Nephron progenitor cell (in vitro differentiated cells): ENCODE results near the gene PHF14.

Source experiments
- DNase-seq: peaks from one replicate; pipeline ENCODE4 v3.0.0; 2021
- H3K27ac Mint-ChIP-seq: 2 replicates; pipeline ENCODE4 v1.8.0; 2021; ENCODE audit warnings: mild to moderate bottlenecking, moderate library complexity, mixed read lengths
- H3K27me3 Mint-ChIP-seq: 2 replicates; pipeline ENCODE4 v1.8.0; 2021; ENCODE audit warnings: mild to moderate bottlenecking, low read depth, mixed read lengths; ENCODE audit not compliant: poor library complexity
- H3K36me3 Mint-ChIP-seq: 2 replicates; pipeline ENCODE4 v1.8.0; 2021; ENCODE audit warnings: low read depth, mixed read lengths
- H3K4me1 Mint-ChIP-seq: 2 replicates; pipeline ENCODE4 v1.8.0; 2021; ENCODE audit warnings: mixed read lengths
- H3K4me3 Mint-ChIP-seq: 2 replicates; pipeline ENCODE4 v1.8.0; 2021; ENCODE audit warnings: mild to moderate bottlenecking, moderate library complexity, mixed read lengths
- H3K9me3 Mint-ChIP-seq: 2 replicates; pipeline ENCODE4 v1.8.0; 2021; ENCODE audit warnings: mild to moderate bottlenecking, moderate library complexity, mixed read lengths
- CTCF ChIP-seq: fragments of 200-600 bp; sonication (generic); IDR thresholded peaks from 2 replicates; pipeline ENCODE4 v1.5.0; 2021; ENCODE audit warnings: antibody characterized with exemption

PHF14 gene

GRCh38 chr7:11170175-11170574, 196.5 kb downstream of the PHF14 start:
- no peaks in the 10 kb centered on the region for H3K36me3 Mint-ChIP-seq
- H3K9me3 Mint-ChIP-seq = no peaks in the 10 kb centered on the region
- DNase-seq = no peak
- TF ChIP-seq CTCF = no peak
- H3K27ac Mint-ChIP-seq = no peak overlapping the region
- no peaks in the 10 kb centered on the region for H3K27me3 Mint-ChIP-seq
- no peak overlapping the region for H3K4me3 Mint-ChIP-seq
- H3K4me1 Mint-ChIP-seq = peaks cover 6% of the 10 kb centered on the region

GRCh38 chr7:11170863-11171568, 197.3 kb downstream of the PHF14 start:
- TF ChIP-seq CTCF = no peak
- Mint-ChIP-seq H3K4me1 (peaks cover 6% of the 10 kb centered on the region), H3K36me3 (no peaks in the 10 kb centered on the region), H3K4me3 (no peak overlapping the region), H3K27me3 (no peaks in the 10 kb centered on the region), H3K27ac (no peak overlapping the region), H3K9me3 (no peaks in the 10 kb centered on the region)
- DNase-seq = no peak

- Mint-ChIP-seq H3K36me3 (no peaks in the 10 kb centered on the region), H3K9me3 (no peaks in the 10 kb centered on the region), H3K27ac (peak overlapping the region; percentile 61), H3K27me3 (no peaks in the 10 kb centered on the region), H3K4me1 (peaks cover 6% of the 10 kb centered on the region), H3K4me3 (no peak overlapping the region)
- no peak for TF ChIP-seq CTCF
- DNase-seq = no peak
Measured at GRCh38 chr7:11171569-11172192, 198.0 kb downstream of the PHF14 start.

GRCh38 chr7:11172835-11173234, 199.2 kb downstream of the PHF14 start:
- Mint-ChIP-seq H3K4me1 (peaks cover 6% of the 10 kb centered on the region), H3K9me3 (no peaks in the 10 kb centered on the region), H3K27ac (no peak overlapping the region), H3K4me3 (no peak overlapping the region), H3K27me3 (no peaks in the 10 kb centered on the region), H3K36me3 (no peaks in the 10 kb centered on the region)
- TF ChIP-seq CTCF = no peak
- DNase-seq = no peak

- H3K36me3 Mint-ChIP-seq = no peaks in the 10 kb centered on the region
- H3K9me3 Mint-ChIP-seq = no peaks in the 10 kb centered on the region
- no peak overlapping the region for H3K4me3 Mint-ChIP-seq
- H3K27ac Mint-ChIP-seq = no peak overlapping the region
- peaks cover under 1% of the 10 kb centered on the region for H3K4me1 Mint-ChIP-seq
- no peak for DNase-seq
- no peaks in the 10 kb centered on the region for H3K27me3 Mint-ChIP-seq
- TF ChIP-seq CTCF = no peak
Measured at GRCh38 chr7:11175371-11175770, 201.7 kb downstream of the PHF14 start.

- H3K4me3 Mint-ChIP-seq = no peak overlapping the region
- H3K27me3 Mint-ChIP-seq = no peaks in the 10 kb centered on the region
- H3K27ac Mint-ChIP-seq = no peak overlapping the region
- no peaks in the 10 kb centered on the region for H3K9me3 Mint-ChIP-seq
- H3K36me3 Mint-ChIP-seq = no peaks in the 10 kb centered on the region
- H3K4me1 Mint-ChIP-seq = no peaks in the 10 kb centered on the region
- TF ChIP-seq CTCF = no peak
- DNase-seq = no peak
Measured at GRCh38 chr7:11175887-11176286, 202.2 kb downstream of the PHF14 start.
